KBM-7 (cell line): Measurements from ENCODE around the gene EIF1AD.
A peak's percentile ranks its signal among the peaks of the same experiment; 100 is the strongest.

Experiments
- DNase-seq: peaks from one replicate; pipeline ENCODE4 v3.0.0-alpha.2; 2015
- in situ Hi-C: fragments of 300-500 bp; cut with MboI; formaldehyde crosslinking; loops from 2 replicates; pipeline ENCODE4 v1.14.3; 2020; ENCODE audit warnings: low sequenced_read_pairs, low pct_unique_long_range_greater_than_20kb, mixed read lengths

EIF1AD gene

GRCh38 chr11:65977621-65978390, 24.2 kb downstream of the EIF1AD start:
- in situ Hi-C loops = no loop called here
- DNase-seq = no peak

GRCh38 chr11:65976216-65977176, 25.5 kb downstream of the EIF1AD start:
- no peak for DNase-seq
- in situ Hi-C loops = no loop called here

GRCh38 chr11:65975771-65976170, 26.2 kb downstream of the EIF1AD start:
- in situ Hi-C loops = no loop called here
- DNase-seq = no peak

- DNase-seq = no peak
- in situ Hi-C loops = no loop called here
These were observed 28.4 kb downstream of the EIF1AD start for GRCh38 chr11:65973439-65974110.

GRCh38 chr11:65972116-65972515, 29.8 kb downstream of the EIF1AD start:
- in situ Hi-C loops = no loop called here
- no peak for DNase-seq

- DNase-seq = no peak
- in situ Hi-C loops = no loop called here
These were observed 33.1 kb downstream of the EIF1AD start for GRCh38 chr11:65968600-65969482.

- in situ Hi-C loops = no loop called here
- no peak for DNase-seq
These were observed 34.5 kb downstream of the EIF1AD start for GRCh38 chr11:65967329-65967934.

GRCh38 chr11:65965986-65966762, 35.8 kb downstream of the EIF1AD start:
- in situ Hi-C loops = no loop called here
- DNase-seq = no peak

GRCh38 chr11:65964906-65965305, 37.1 kb downstream of the EIF1AD start:
- DNase-seq = no peak
- in situ Hi-C loops = no loop called here

- in situ Hi-C loops = no loop called here
- no peak for DNase-seq
These were observed 39.8 kb downstream of the EIF1AD start for GRCh38 chr11:65962141-65962564.

GRCh38 chr11:65961267-65962140, 40.5 kb downstream of the EIF1AD start, which contains the start of gene SART1:
Gene SART1 (plus strand): TSS chr11:65961734. CDS start chr11:65961781, 47 bp downstream.
- DNase-seq = peak; percentile 97
- in situ Hi-C loops = no loop called here

- in situ Hi-C loops = no loop called here
- DNase-seq = no peak
These were observed 41.1 kb downstream of the EIF1AD start for GRCh38 chr11:65960824-65961266.

- DNase-seq = no peak
- in situ Hi-C loops = no loop called here
These were observed 43.1 kb downstream of the EIF1AD start for GRCh38 chr11:65958774-65959420.

GRCh38 chr11:65958291-65958690, 43.7 kb downstream of the EIF1AD start:
- DNase-seq = no peak
- in situ Hi-C loops = no loop called here

GRCh38 chr11:65954771-65955170, 47.2 kb downstream of the EIF1AD start:
- in situ Hi-C loops = no loop called here
- no peak for DNase-seq

GRCh38 chr11:65953471-65953870, 48.5 kb downstream of the EIF1AD start:
- no peak for DNase-seq
- in situ Hi-C loops = no loop called here
